PC-9 (cell line): Measurements from ENCODE around the gene SLC6A9. TPM values are rescaled to one million over a fixed set of nuclear protein-coding genes. Genes with fewer than 3 reads are reported as not detected.

Experiments
- BruUV-seq: library from RNA; stranded (reverse); fragments of 400-500 nt; replicated peaks from 2 replicates; lab custom pipeline; 2021; lab: Mats Ljungman, UMichigan
- CTCF ChIA-PET: fragments of 300-600 bp; sonication (Branson Sonifier 250); formaldehyde crosslinking; loops from one replicate; lab custom pipeline; 2022; ENCODE audit warnings: antibody characterized with exemption; lab: Charles Lee
- POLR2A ChIA-PET: fragments of 300-600 bp; sonication (Branson Sonifier 250); formaldehyde crosslinking; loops from one replicate; lab custom pipeline; 2022; ENCODE audit warnings: antibody characterized with exemption; ENCODE audit not compliant: unreplicated experiment; lab: Charles Lee
- DNase-seq, 2 experiments: peaks; one replicate each; pipeline versions ENCODE4 v3.0.0 to v3.0.0-alpha.2; 2015 to 2022; ENCODE audit warnings: mixed read lengths in 1 of 2
- H2AFZ ChIP-seq: fragments of 200-600 bp; sonication (generic); 2 replicates; pipeline ENCODE4 v1.8.1; 2017; ENCODE audit warnings: antibody characterized with exemption
- H3F3A ChIP-seq: fragments of 200-600 bp; sonication (generic); 2 replicates; pipeline ENCODE4 v1.8.1; 2017; ENCODE audit warnings: antibody characterized with exemption, mild to moderate bottlenecking, low read depth; ENCODE audit not compliant: insufficient read depth
- H3K27ac ChIP-seq: fragments of 200-600 bp; sonication (generic); 2 replicates; pipeline ENCODE4 v1.6.1; 2016; ENCODE audit warnings: mixed run types
- H3K27me3 ChIP-seq: fragments of 200-600 bp; sonication (generic); 2 replicates; pipeline ENCODE4 v1.6.1; 2016; ENCODE audit warnings: low read depth, mixed run types; ENCODE audit not compliant: insufficient read depth
- H3K36me3 ChIP-seq: fragments of 200-600 bp; sonication (generic); 2 replicates; pipeline ENCODE4 v1.6.1; 2016; ENCODE audit warnings: low read depth, mixed run types
- H3K4me1 ChIP-seq: fragments of 200-600 bp; sonication (generic); replicated peaks from 2 replicates; pipeline ENCODE4 v1.6.1; 2016; ENCODE audit warnings: mixed run types; ENCODE audit not compliant: insufficient read depth
- H3K4me2 ChIP-seq: fragments of 200-600 bp; sonication (generic); 2 replicates; pipeline ENCODE4 v1.6.1; 2017; ENCODE audit warnings: mixed run types
- H3K4me3 ChIP-seq: fragments of 200-600 bp; sonication (generic); 2 replicates; pipeline ENCODE4 v1.6.1; 2016; ENCODE audit warnings: mixed run types
- H3K79me2 ChIP-seq: fragments of 200-600 bp; sonication (generic); 2 replicates; pipeline ENCODE4 v1.6.1; 2017; ENCODE audit warnings: low read depth, mixed run types
- H3K9me2 ChIP-seq: fragments of 200-600 bp; sonication (generic); 2 replicates; pipeline ENCODE4 v1.8.1; 2017; ENCODE audit warnings: mild to moderate bottlenecking; ENCODE audit not compliant: insufficient read depth
- H3K9me3 ChIP-seq: fragments of 200-600 bp; sonication (generic); 2 replicates; pipeline ENCODE4 v1.8.1; 2016; ENCODE audit warnings: low read depth; ENCODE audit not compliant: insufficient read depth
- H4K20me1 ChIP-seq: fragments of 200-600 bp; sonication (generic); 2 replicates; pipeline ENCODE4 v1.8.1; 2017; ENCODE audit not compliant: insufficient read depth
- CTCF ChIP-seq: fragments of 200-600 bp; sonication (generic); conservative IDR thresholded peaks from 2 replicates; pipeline ENCODE4 v1.6.1; 2017; ENCODE audit warnings: mixed run types, antibody characterized with exemption, mild to moderate bottlenecking, moderate library complexity
- EZH2 ChIP-seq: fragments of 200-600 bp; sonication (generic); IDR thresholded peaks from 2 replicates; pipeline ENCODE4 v1.8.0; 2017; ENCODE audit warnings: antibody characterized with exemption, low read depth
- intact Hi-C: fragments of 100-400 bp; cut with micrococcal nuclease; formaldehyde crosslinking; loops from one replicate; pipeline ENCODE4 v1.10.0; 2022; ENCODE audit not compliant: unreplicated experiment
- total RNA-seq: library from RNA; stranded (reverse); gene quantifications from 2 replicates; pipeline ENCODE4 v1.2.3, GENCODE V29; 2021

Gene SLC6A9
- total RNA-seq, 1 experiment from 2014 or later: 70.1 TPM

DNA sequence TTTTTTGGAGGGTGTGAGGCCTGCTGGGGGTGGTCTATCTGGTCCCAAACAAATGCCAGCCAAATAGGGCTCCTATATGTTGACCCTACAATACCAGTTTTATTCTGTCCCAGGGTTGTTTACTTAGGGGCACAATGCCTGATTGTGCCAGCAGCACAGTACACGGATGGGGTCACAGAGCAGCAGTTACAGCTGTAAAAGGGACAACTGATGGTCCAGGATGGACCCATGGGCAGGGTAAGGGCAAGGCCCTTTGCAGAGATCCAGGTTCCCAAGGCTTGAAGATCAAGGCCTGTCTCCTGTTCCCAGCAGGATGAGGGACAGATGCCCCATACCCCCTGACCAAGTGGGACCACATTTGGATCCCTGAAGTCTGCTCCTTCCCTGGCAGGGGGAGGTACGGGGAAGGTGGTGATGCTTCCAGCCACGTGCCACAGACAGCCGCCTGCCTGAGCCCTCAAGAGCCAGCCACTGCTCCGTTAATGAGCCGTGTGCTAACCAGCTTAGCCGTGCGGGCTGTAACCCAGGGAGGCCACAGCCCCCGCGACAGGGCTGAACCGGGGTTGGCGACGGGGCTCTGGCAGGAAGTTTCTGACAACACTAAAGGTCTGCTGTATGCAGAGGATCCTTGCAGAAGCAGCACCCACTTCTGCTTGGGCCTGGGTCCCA is 18.2 kb downstream of the SLC6A9 start:
- POLR2A ChIA-PET: interaction anchor here (0.9 kb wide), 1 partner anchor 10 kb away, joined by 3 read pairs; no protein-coding TSS in a partner anchor
- H2AFZ ChIP-seq: no peak overlapping the region
- no peak overlapping the region for H3K4me3 ChIP-seq
- peaks cover 31% of the 10 kb centered on the region; the same call in 1 of the 2 replicates for H4K20me1 ChIP-seq
- TF ChIP-seq CTCF (no peak), EZH2 (no peak)
- intact Hi-C loops: no loop called here
- peaks cover 6% of the 10 kb centered on the region; the same call in 1 of the 2 replicates for H3K36me3 ChIP-seq
- no peaks in the 10 kb centered on the region for H3K4me1 ChIP-seq
- H3K27me3 ChIP-seq: no peaks in the 10 kb centered on the region
- CTCF ChIA-PET: interaction anchor here (0.8 kb wide), 1 partner anchor 24 kb away, joined by 3 read pairs; no protein-coding TSS in a partner anchor
- H3K27ac ChIP-seq: no peak overlapping the region
- no peak overlapping the region for H3K4me2 ChIP-seq
- peaks cover 7% of the 10 kb centered on the region; the same call in 1 of the 2 replicates for H3F3A ChIP-seq
- DNase-seq: no peak
- H3K9me2 ChIP-seq: no peaks in the 10 kb centered on the region
- no TSS peak for BruUV-seq
- H3K79me2 ChIP-seq: no peaks in the 10 kb centered on the region
- H3K9me3 ChIP-seq: no peaks in the 10 kb centered on the region

DNA sequence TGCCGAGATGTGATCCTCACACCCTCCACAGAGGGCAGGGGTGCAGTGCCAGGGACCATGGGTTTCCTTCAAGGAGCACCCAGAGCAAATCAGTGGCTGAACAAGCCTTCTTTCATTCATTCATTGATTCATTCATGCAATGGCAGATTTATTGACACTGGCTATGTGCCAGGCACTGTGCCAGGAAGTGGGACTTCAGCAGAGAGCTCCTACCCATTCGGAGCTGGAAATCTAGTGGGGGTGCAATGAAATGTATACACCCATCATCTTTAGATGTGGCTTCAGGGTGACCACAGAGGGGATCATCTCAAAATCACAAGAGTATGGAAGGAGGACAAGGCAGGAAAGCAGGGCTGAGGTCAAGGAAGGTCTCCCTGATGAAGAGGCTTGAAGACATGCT is 18.9 kb downstream of the SLC6A9 start:
- Histone ChIP-seq H3K9me3 (no peaks in the 10 kb centered on the region), H3F3A (peaks cover 14% of the 10 kb centered on the region; the same call in 1 of the 2 replicates), H4K20me1 (peaks cover 31% of the 10 kb centered on the region; the same call in 1 of the 2 replicates), H3K4me2 (no peak overlapping the region), H3K79me2 (no peaks in the 10 kb centered on the region), H3K36me3 (no peaks in the 10 kb centered on the region), H2AFZ (no peak overlapping the region), H3K27ac (no peak overlapping the region), H3K4me1 (no peaks in the 10 kb centered on the region), H3K4me3 (no peak overlapping the region), H3K9me2 (no peaks in the 10 kb centered on the region), H3K27me3 (no peaks in the 10 kb centered on the region)
- ChIA-PET POLR2A (no interaction called here), CTCF (no interaction called here)
- no peak for DNase-seq
- no TSS peak for BruUV-seq
- TF ChIP-seq CTCF: no peak
- no peak for TF ChIP-seq EZH2
- intact Hi-C loops: no loop called here

DNA sequence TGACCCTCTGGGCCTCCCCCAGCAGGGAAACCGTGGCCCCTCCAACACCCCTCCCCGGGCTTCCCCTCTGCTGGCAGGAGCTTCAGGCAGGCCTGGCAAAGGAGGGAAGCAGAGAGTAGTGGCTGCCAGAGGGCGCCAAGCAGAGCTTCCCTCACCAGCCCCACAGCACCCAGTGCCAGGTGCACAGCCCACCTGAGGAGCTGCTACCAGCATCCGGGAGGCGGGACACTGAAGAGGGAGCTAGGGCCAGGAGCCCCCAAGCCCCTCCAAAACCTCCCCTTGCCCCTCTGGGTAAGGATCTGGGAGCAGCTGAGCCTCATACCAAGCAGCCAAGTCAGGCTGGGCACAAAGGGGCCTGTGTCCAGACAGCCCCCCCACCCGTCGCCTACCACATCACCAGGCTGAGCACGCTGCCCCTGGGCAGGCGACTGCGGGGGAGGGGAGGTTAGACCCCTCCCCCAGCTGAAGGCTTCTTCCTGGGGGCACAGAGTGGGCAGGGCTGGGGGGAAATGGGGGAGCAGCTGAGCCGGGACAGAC is 20.3 kb downstream of the SLC6A9 start:
- no peak for DNase-seq
- Histone ChIP-seq H3K27me3 (no peaks in the 10 kb centered on the region), H3K4me1 (no peaks in the 10 kb centered on the region), H3F3A (peaks cover 23% of the 10 kb centered on the region; the same call in 1 of the 2 replicates), H3K9me2 (no peaks in the 10 kb centered on the region), H4K20me1 (peaks cover 31% of the 10 kb centered on the region; the same call in 1 of the 2 replicates), H2AFZ (no peak overlapping the region), H3K79me2 (no peaks in the 10 kb centered on the region), H3K4me2 (no peak overlapping the region), H3K27ac (no peak overlapping the region), H3K9me3 (no peaks in the 10 kb centered on the region), H3K4me3 (no peak overlapping the region), H3K36me3 (no peaks in the 10 kb centered on the region)
- intact Hi-C loops: no loop called here
- no peak for TF ChIP-seq CTCF
- no peak for TF ChIP-seq EZH2
- ChIA-PET CTCF (interaction anchor here (0.5 kb wide), 1 partner anchor 21 kb away, joined by 8 read pairs; the partner anchor contains the start of gene SLC6A9), POLR2A (no interaction called here)
- no TSS peak for BruUV-seq
